ENCODE measurements around the gene TSPAN9. TPM values are rescaled to one million over a fixed set of nuclear protein-coding genes. Genes with fewer than 3 reads are reported as not detected.
A peak's percentile ranks its signal among the peaks of the same experiment; 100 is the strongest.

Gene TSPAN9
- total and polyA plus RNA-seq, 9 donors: 24.9 to 72.3 (median 55.7) TPM

DNA sequence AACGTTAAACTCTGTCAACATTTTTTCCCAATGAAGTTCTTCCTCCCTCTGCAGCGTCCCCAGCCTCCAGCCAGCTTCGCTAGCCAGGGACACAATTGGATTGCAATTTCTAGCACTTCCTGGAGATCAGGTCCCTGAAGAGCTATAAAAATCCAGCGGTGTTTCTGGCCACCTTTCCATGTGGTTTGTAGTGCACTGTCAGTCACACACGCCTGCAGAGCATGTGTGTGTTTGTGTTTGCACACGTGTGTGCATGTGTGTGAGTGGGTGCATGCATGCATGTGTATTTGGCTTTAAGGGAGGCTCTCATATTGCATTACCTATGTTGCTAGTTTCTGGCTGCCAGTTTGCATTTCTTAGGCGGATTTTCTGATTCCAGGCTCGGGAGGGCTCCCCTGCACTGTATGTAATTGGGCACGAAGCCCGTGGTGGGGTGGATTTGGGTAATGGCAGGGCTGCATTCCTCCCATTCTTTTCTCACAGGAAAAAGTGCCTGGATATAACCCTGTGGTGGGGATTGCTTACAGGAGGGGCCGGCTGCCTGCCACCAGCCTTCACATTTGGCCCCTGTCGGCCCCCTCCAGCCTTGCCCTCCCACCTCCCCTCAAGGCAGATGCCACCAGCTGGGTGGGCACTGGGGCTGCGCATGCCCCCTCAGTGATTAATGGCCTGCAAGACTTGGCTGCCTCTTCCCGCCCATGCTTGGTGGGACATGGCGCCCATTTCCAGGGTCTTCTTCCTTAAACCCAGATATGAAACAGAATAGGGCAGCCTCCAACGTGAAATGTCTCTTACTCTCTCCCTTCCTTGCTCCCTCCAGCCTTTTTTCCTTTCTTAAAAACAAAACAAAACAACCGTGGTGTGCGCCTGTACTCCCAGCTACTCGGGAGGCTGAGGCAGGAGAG lies 74.0 kb downstream of the TSPAN9 start:
- Histone ChIP-seq H3K4me3 (no peak overlapping the region), H3K27ac (no peak overlapping the region), H3K9me3 (no peaks in the 10 kb centered on the region), H3K4me1 (ENCODE audit: insufficient read depth) (peaks cover 22% of the 10 kb centered on the region), H3K36me3 (no peaks in the 10 kb centered on the region), H3K27me3 (no peaks in the 10 kb centered on the region)
- intact Hi-C loops (cut with DNase I): no loop called here
- TF ChIP-seq POLR2A (IDR thresholded peaks at IDR 0.05) (no peak), EP300 (IDR thresholded peaks at IDR 0.05) (no peak)
- TF ChIP-seq, protein P1, sequence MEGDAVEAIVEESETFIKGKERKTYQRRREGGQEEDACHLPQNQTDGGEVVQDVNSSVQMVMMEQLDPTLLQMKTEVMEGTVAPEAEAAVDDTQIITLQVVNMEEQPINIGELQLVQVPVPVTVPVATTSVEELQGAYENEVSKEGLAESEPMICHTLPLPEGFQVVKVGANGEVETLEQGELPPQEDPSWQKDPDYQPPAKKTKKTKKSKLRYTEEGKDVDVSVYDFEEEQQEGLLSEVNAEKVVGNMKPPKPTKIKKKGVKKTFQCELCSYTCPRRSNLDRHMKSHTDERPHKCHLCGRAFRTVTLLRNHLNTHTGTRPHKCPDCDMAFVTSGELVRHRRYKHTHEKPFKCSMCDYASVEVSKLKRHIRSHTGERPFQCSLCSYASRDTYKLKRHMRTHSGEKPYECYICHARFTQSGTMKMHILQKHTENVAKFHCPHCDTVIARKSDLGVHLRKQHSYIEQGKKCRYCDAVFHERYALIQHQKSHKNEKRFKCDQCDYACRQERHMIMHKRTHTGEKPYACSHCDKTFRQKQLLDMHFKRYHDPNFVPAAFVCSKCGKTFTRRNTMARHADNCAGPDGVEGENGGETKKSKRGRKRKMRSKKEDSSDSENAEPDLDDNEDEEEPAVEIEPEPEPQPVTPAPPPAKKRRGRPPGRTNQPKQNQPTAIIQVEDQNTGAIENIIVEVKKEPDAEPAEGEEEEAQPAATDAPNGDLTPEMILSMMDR (IDR thresholded peaks at IDR 0.05): no peak
- no peak for DNase-seq
- WGBS, 3 donors: 20 to 31% (median 22%) methylated on average over 19 of the region's 19 CpGs

- no peaks in the 10 kb centered on the region for H3K36me3 ChIP-seq
- no peaks in the 10 kb centered on the region for H3K9me3 ChIP-seq
- intact Hi-C loops (cut with DNase I): no loop called here
- 41 to 47% (median 42%) methylated on average over 5 of the region's 5 CpGs for WGBS, 3 donors
- TF ChIP-seq EP300 (IDR thresholded peaks at IDR 0.05): no peak
- TF ChIP-seq POLR2A (IDR thresholded peaks at IDR 0.05): no peak
- TF ChIP-seq, protein P1 (IDR thresholded peaks at IDR 0.05): no peak
- no peak overlapping the region for H3K27ac ChIP-seq
- H3K4me1 ChIP-seq (ENCODE audit: insufficient read depth): peaks cover 22% of the 10 kb centered on the region
- DNase-seq: peak in 1 of 5 donors; percentile 46
- no peak overlapping the region for H3K4me3 ChIP-seq
- no peaks in the 10 kb centered on the region for H3K27me3 ChIP-seq
Measured at GRCh38 chr12:3152011-3152511, 74.9 kb downstream of the TSPAN9 start.

DNA sequence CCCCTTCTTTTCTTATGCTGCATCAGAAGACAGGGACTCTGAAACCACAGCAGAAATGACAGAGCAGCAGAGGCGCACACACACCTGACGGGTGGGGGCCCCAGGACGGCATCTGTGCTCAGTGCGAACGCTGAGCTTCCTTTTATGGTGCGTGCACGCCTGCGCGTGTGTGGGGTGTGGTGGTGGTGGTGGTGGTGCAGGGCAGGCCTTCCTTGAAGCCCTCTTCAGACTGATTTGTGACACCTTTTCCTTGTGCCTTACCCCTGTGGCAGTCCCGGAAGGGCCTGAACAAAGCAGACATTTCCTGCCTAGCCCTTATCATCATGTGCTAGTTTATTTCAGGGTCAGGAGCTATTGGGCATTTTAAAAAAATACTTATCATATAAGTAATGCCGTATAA lies 75.7 kb downstream of the TSPAN9 start:
- H3K4me1 ChIP-seq (ENCODE audit: insufficient read depth): peaks cover 22% of the 10 kb centered on the region
- no peaks in the 10 kb centered on the region for H3K36me3 ChIP-seq
- WGBS, 3 donors: 85 to 90% (median 90%) methylated on average over 11 of the region's 11 CpGs

DNA sequence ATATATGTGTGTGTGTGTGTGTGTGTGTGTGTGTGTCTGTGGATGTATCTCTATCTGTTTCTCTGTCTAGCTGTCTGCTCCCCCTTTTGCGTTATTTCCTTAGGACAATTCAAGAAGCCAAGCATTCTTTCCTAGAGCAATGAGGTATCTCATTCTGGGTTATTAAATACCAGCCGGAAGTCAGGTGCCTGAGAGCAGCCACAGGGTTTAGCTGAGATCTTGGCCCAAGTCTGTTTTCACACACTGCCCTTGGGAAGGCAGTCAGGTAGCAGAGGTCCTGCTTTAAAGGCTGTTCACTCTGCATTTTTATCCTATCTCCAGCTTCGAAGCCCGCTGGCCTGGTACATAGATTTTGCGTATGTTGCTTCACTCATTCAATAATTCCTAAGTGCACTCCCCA lies 76.8 kb downstream of the TSPAN9 start:
- WGBS, 3 donors: 88 to 89% (median 89%) methylated on average over 5 of the region's 5 CpGs
- TF ChIP-seq EP300 (IDR thresholded peaks at IDR 0.05): no peak
- TF ChIP-seq, protein P1 (IDR thresholded peaks at IDR 0.05): no peak
- Histone ChIP-seq H3K27me3 (no peaks in the 10 kb centered on the region), H3K4me3 (no peak overlapping the region), H3K36me3 (no peaks in the 10 kb centered on the region), H3K27ac (no peak overlapping the region), H3K9me3 (no peaks in the 10 kb centered on the region), H3K4me1 (ENCODE audit: insufficient read depth) (peaks cover 17% of the 10 kb centered on the region)
- intact Hi-C loops (cut with DNase I): no loop called here
- no peak for DNase-seq

More for the DNA sequence above, 75.7 kb downstream of the TSPAN9 start:
- Histone ChIP-seq H3K9me3 (no peaks in the 10 kb centered on the region), H3K27me3 (no peaks in the 10 kb centered on the region), H3K4me3 (no peak overlapping the region), H3K27ac (no peak overlapping the region)
- no peak for DNase-seq
- TF ChIP-seq, protein P1 (IDR thresholded peaks at IDR 0.05): no peak
- no peak for TF ChIP-seq EP300 (IDR thresholded peaks at IDR 0.05)
- intact Hi-C loops (cut with DNase I): no loop called here
